Effector CD4-positive, alpha-beta T cell (primary cell): ENCODE measurements around the gene TTC16.

Experiments
- DNase-seq: peaks from one replicate; pipeline ENCODE4 v3.0.0-alpha.2; 2020
- total RNA-seq: gene quantifications from one replicate; lab custom pipeline; 2026; lab: John Stamatoyannopoulos, UW

TTC16 gene
- total RNA-seq: 6.2 reads per million, percentile 23 among the genes with 10 or more reads in this experiment

- DNase-seq: peak; percentile 99
Observed at GRCh38 chr9:127715470-127716337, at the start of gene TTC16, which contains the start of gene PTRH1. Gene TTC16 (plus strand): TSS chr9:127716079. CDS start chr9:127716146, 67 bp downstream. Gene PTRH1 (minus strand): TSS chr9:127715663. CDS start chr9:127715639, 24 bp downstream.

- DNase-seq: no peak
Observed at GRCh38 chr9:127667127-127667844, 48.6 kb upstream of the TTC16 start.

- no peak for DNase-seq
Observed at GRCh38 chr9:127667906-127668305, 48.0 kb upstream of the TTC16 start.

- DNase-seq: no peak
Observed at GRCh38 chr9:127673234-127673633, 42.6 kb upstream of the TTC16 start.

GRCh38 chr9:127676638-127677037, 39.2 kb upstream of the TTC16 start:
- DNase-seq: no peak

GRCh38 chr9:127679506-127679905, 36.4 kb upstream of the TTC16 start:
- no peak for DNase-seq

GRCh38 chr9:127680226-127680625, 35.7 kb upstream of the TTC16 start:
- no peak for DNase-seq

GRCh38 chr9:127680846-127681245, 35.0 kb upstream of the TTC16 start:
- DNase-seq: no peak

- no peak for DNase-seq
Observed at GRCh38 chr9:127682351-127683136, 33.3 kb upstream of the TTC16 start.

- no peak for DNase-seq
Observed at GRCh38 chr9:127683723-127684122, 32.2 kb upstream of the TTC16 start.

GRCh38 chr9:127684576-127684975, 31.3 kb upstream of the TTC16 start:
- DNase-seq: no peak

- no peak for DNase-seq
Observed at GRCh38 chr9:127686461-127687393, 29.2 kb upstream of the TTC16 start.

GRCh38 chr9:127689329-127690000, 26.4 kb upstream of the TTC16 start:
- no peak for DNase-seq

GRCh38 chr9:127690735-127691134, 25.1 kb upstream of the TTC16 start:
- DNase-seq: no peak

- no peak for DNase-seq
Observed at GRCh38 chr9:127692071-127692470, 23.8 kb upstream of the TTC16 start.

- DNase-seq: no peak
Observed at GRCh38 chr9:127693143-127693542, 22.7 kb upstream of the TTC16 start.

GRCh38 chr9:127693697-127694096, 22.2 kb upstream of the TTC16 start:
- DNase-seq: no peak

GRCh38 chr9:127694890-127695720, 20.8 kb upstream of the TTC16 start:
- DNase-seq: no peak

GRCh38 chr9:127697575-127697974, 18.3 kb upstream of the TTC16 start:
- DNase-seq: no peak

GRCh38 chr9:127698386-127698785, 17.5 kb upstream of the TTC16 start:
- DNase-seq: no peak
